Caco-2 (cell line): ENCODE results near the gene CKAP4. TPM values are rescaled to one million over a fixed set of nuclear protein-coding genes. Genes with fewer than 3 reads are reported as not detected.

Source experiments
- BruUV-seq: library from RNA; stranded (reverse); fragments of 400-500 nt; replicated peaks from 2 replicates; lab custom pipeline; 2021; lab: Mats Ljungman, UMichigan
- CTCF ChIA-PET: fragments of 300-600 bp; sonication (Branson Sonifier 250); formaldehyde crosslinking; loops from one replicate; lab custom pipeline; 2022; ENCODE audit warnings: antibody characterized with exemption; lab: Charles Lee
- POLR2A ChIA-PET: fragments of 300-600 bp; sonication (Branson Sonifier 250); formaldehyde crosslinking; loops from one replicate; lab custom pipeline; 2022; ENCODE audit warnings: antibody characterized with exemption; lab: Charles Lee
- DNase-seq, 2 experiments: peaks; one replicate each; pipeline versions ENCODE4 v3.0.0 to v3.0.0-alpha.2; 2020 to 2022
- H3K27me3 ChIP-seq: replicated peaks from 2 replicates; pipeline ENCODE4 v1.6.0; 2011; ENCODE audit warnings: low read length; ENCODE audit not compliant: control insufficient read depth, insufficient read depth
- H3K36me3 ChIP-seq: 2 replicates; pipeline ENCODE4 v1.5.1; 2011; ENCODE audit warnings: low read length; ENCODE audit not compliant: control insufficient read depth, insufficient read depth
- H3K4me1 ChIP-seq: fragments of 250-450 bp; sonication (Bioruptor Pico); 2 replicates; pipeline ENCODE4 v1.5.1; 2020; ENCODE audit warnings: mild to moderate bottlenecking
- H3K4me3 ChIP-seq: 2 replicates; pipeline ENCODE4 v1.5.1; 2011; ENCODE audit warnings: low read depth, mild to moderate bottlenecking, control low read depth, low read length
- H3K9me3 ChIP-seq: fragments of 250-450 bp; sonication (Bioruptor Pico); 2 replicates; pipeline ENCODE4 v1.5.1; 2020; ENCODE audit warnings: mild to moderate bottlenecking, moderate library complexity
- H3K27ac Mint-ChIP-seq: one replicate; pipeline ENCODE4 v1.8.0; 2022; ENCODE audit warnings: mixed read lengths; ENCODE audit not compliant: unreplicated experiment
- H3K27me3 Mint-ChIP-seq: one replicate; pipeline ENCODE4 v1.8.0; 2022; ENCODE audit warnings: mixed read lengths; ENCODE audit not compliant: insufficient read depth, unreplicated experiment
- H3K36me3 Mint-ChIP-seq: one replicate; pipeline ENCODE4 v1.8.0; 2022; ENCODE audit warnings: mild to moderate bottlenecking, mixed read lengths; ENCODE audit not compliant: insufficient read depth, unreplicated experiment
- H3K4me1 Mint-ChIP-seq: one replicate; pipeline ENCODE4 v1.8.0; 2022; ENCODE audit warnings: low read depth, mixed read lengths; ENCODE audit not compliant: unreplicated experiment
- H3K4me3 Mint-ChIP-seq: one replicate; pipeline ENCODE4 v1.8.0; 2022; ENCODE audit warnings: mild to moderate bottlenecking, moderate library complexity, mixed read lengths; ENCODE audit not compliant: unreplicated experiment
- H3K9me3 Mint-ChIP-seq: one replicate; pipeline ENCODE4 v1.8.0; 2022; ENCODE audit warnings: mixed read lengths; ENCODE audit not compliant: unreplicated experiment
- CTCF ChIP-seq, 2 experiments: fragments of 200-600 bp in 1 of 2; IDR thresholded peaks; 1 replicate in 1 of 2; 2 replicates in 1 of 2; pipeline versions ENCODE4 v1.5.1 to v1.8.0; 2011 to 2022; ENCODE audit warnings: antibody characterized with exemption in 1 of 2, control low read depth in 1 of 2, inconsistent platforms in 1 of 2, low read depth in 1 of 2, low read length in 1 of 2, mild to moderate bottlenecking in 1 of 2, moderate library complexity in 1 of 2; ENCODE audit not compliant: insufficient read depth in 1 of 2, severe bottlenecking in 1 of 2, unreplicated experiment in 1 of 2
- intact Hi-C: fragments of 100-400 bp; cut with micrococcal nuclease; formaldehyde crosslinking; loops from one replicate; pipeline ENCODE4 v1.10.0; 2022; ENCODE audit not compliant: unreplicated experiment
- total RNA-seq: library from RNA; stranded (reverse); gene quantifications from 2 replicates; pipeline ENCODE4 v1.2.3, GENCODE V29; 2022

The CKAP4 gene
- total RNA-seq, 1 experiment from 2014 or later = 63.1 TPM

GRCh38 chr12:106224355-106224706, 23.5 kb downstream of the CKAP4 start:
- Histone ChIP-seq H3K27me3 (no peaks in the 10 kb centered on the region), H3K4me3 (no peak overlapping the region), H3K9me3 (no peaks in the 10 kb centered on the region), H3K4me1 (peaks cover 9% of the 10 kb centered on the region; the same call in 1 of the 2 replicates), H3K36me3 (no peaks in the 10 kb centered on the region)
- Mint-ChIP-seq H3K27ac (no peak overlapping the region), H3K36me3 (no peaks in the 10 kb centered on the region), H3K9me3 (no peaks in the 10 kb centered on the region), H3K4me1 (peaks cover 8% of the 10 kb centered on the region), H3K27me3 (peaks cover 3% of the 10 kb centered on the region), H3K4me3 (no peak overlapping the region)
- ChIA-PET POLR2A (no interaction called here), CTCF (interaction anchor here (0.6 to 1.3 kb wide), 13 partner anchors 12 to 804 kb away, joined by 3 to 14 read pairs (median 5); partner anchors contain the start of genes NUAK1 and POLR3B)
- intact Hi-C loops = loop anchor here (1.0 to 10.0 kb wide), 3 partner anchors 53 to 804 kb away; no protein-coding TSS in a partner anchor
- TF ChIP-seq CTCF (IDR thresholded peaks at IDR 0.05; ENCODE audit: insufficient read depth in 1 of 2, low read depth in 1 of 2, low read length in 1 of 2, severe bottlenecking in 1 of 2, unreplicated experiment in 1 of 2) = no peak
- no peak for DNase-seq
- no TSS peak for BruUV-seq

GRCh38 chr12:106223485-106224354, 24.1 kb downstream of the CKAP4 start:
- TF ChIP-seq CTCF (IDR thresholded peaks at IDR 0.05; ENCODE audit: insufficient read depth in 1 of 2, low read depth in 1 of 2, low read length in 1 of 2, severe bottlenecking in 1 of 2, unreplicated experiment in 1 of 2) = peak; percentile 90 to 91

GRCh38 chr12:106220536-106220935, 27.3 kb downstream of the CKAP4 start:
- DNase-seq = no peak
- peaks cover 11% of the 10 kb centered on the region; the same call in 1 of the 2 replicates for H3K9me3 ChIP-seq
- H3K4me1 Mint-ChIP-seq = no peaks in the 10 kb centered on the region
- CTCF ChIA-PET = no interaction called here
- POLR2A ChIA-PET = no interaction called here
- peaks cover 10% of the 10 kb centered on the region for H3K9me3 Mint-ChIP-seq
- no peak overlapping the region for H3K27ac Mint-ChIP-seq
- no peak overlapping the region for H3K4me3 ChIP-seq
- BruUV-seq = no TSS peak
- intact Hi-C loops = loop anchor here (10.0 kb wide), 1 partner anchor 704 kb away; no protein-coding TSS in a partner anchor
- no peak overlapping the region for H3K4me3 Mint-ChIP-seq
- H3K4me1 ChIP-seq = no peaks in the 10 kb centered on the region
- no peak for TF ChIP-seq CTCF (IDR thresholded peaks at IDR 0.05; ENCODE audit: insufficient read depth in 1 of 2, low read depth in 1 of 2, low read length in 1 of 2, severe bottlenecking in 1 of 2, unreplicated experiment in 1 of 2)
- no peaks in the 10 kb centered on the region for H3K36me3 ChIP-seq
- H3K36me3 Mint-ChIP-seq = no peaks in the 10 kb centered on the region
- no peaks in the 10 kb centered on the region; the same call in 1 of the 2 replicates for H3K27me3 ChIP-seq
- peaks cover 6% of the 10 kb centered on the region for H3K27me3 Mint-ChIP-seq

More at GRCh38 chr12:106223485-106224354, 24.1 kb downstream of the CKAP4 start:
- Mint-ChIP-seq H3K4me3 (no peak overlapping the region), H3K27me3 (peaks cover 3% of the 10 kb centered on the region), H3K36me3 (no peaks in the 10 kb centered on the region), H3K9me3 (no peaks in the 10 kb centered on the region), H3K4me1 (peaks cover 8% of the 10 kb centered on the region), H3K27ac (no peak overlapping the region)
- H3K9me3 ChIP-seq = no peaks in the 10 kb centered on the region
- no peaks in the 10 kb centered on the region; the same call in 1 of the 2 replicates for H3K27me3 ChIP-seq
- H3K36me3 ChIP-seq = no peaks in the 10 kb centered on the region
- peaks cover 9% of the 10 kb centered on the region; the same call in 1 of the 2 replicates for H3K4me1 ChIP-seq
- peak; percentile 68 to 79 for DNase-seq
- no TSS peak for BruUV-seq
- ChIA-PET CTCF (interaction anchor here (0.6 to 1.3 kb wide), 17 partner anchors 8 to 803 kb away, joined by 3 to 14 read pairs (median 4); partner anchors contain the start of genes NUAK1 and POLR3B), POLR2A (no interaction called here)
- no peak overlapping the region for H3K4me3 ChIP-seq
- intact Hi-C loops = loop anchor here (1.0 to 10.0 kb wide), 3 partner anchors 52 to 803 kb away; no protein-coding TSS in a partner anchor
